ENCODE measurements around the gene TMEM183A.

DNA sequence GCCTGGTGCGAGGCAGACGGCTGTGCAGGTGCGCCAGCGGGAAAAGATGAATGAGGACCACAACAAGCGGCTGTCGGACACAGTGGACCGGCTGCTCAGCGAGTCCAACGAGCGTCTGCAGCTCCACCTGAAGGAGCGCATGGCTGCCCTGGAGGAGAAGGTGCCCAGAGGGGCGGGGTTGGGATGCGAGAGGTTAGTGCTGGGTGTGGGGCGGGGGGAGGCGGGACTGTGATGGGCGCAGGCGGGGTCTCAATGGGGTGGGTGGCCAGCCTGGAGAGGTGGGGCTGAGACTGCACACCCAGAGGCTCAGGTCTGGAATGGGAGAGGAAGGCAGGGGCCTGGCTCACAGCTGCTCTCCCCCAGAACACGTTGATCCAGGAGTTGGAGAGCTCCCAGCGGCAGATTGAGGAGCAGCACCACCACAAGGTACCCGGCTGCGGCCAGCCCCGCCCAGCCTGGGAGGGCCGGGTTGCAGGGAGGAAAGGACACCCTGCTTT lies 41.4 kb downstream of the TMEM183A start:
- TF ChIP-seq, protein P1, sequence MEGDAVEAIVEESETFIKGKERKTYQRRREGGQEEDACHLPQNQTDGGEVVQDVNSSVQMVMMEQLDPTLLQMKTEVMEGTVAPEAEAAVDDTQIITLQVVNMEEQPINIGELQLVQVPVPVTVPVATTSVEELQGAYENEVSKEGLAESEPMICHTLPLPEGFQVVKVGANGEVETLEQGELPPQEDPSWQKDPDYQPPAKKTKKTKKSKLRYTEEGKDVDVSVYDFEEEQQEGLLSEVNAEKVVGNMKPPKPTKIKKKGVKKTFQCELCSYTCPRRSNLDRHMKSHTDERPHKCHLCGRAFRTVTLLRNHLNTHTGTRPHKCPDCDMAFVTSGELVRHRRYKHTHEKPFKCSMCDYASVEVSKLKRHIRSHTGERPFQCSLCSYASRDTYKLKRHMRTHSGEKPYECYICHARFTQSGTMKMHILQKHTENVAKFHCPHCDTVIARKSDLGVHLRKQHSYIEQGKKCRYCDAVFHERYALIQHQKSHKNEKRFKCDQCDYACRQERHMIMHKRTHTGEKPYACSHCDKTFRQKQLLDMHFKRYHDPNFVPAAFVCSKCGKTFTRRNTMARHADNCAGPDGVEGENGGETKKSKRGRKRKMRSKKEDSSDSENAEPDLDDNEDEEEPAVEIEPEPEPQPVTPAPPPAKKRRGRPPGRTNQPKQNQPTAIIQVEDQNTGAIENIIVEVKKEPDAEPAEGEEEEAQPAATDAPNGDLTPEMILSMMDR (conservative IDR thresholded peaks at IDR 0.05; ENCODE audit: low read depth, low read length) = no peak
- TF ChIP-seq CHD1 (IDR thresholded peaks at IDR 0.05; ENCODE audit: low read depth, low read length) = no peak
- TF ChIP-seq POLR2A (IDR thresholded peaks at IDR 0.05; ENCODE audit: low read depth, low read length) = no peak
- TF ChIP-seq SMC3 (IDR thresholded peaks at IDR 0.05; ENCODE audit: low read depth, low read length) = no peak
- no peak for TF ChIP-seq NFE2L2 (IDR thresholded peaks at IDR 0.05; ENCODE audit: low read depth, low read length)
- no peak for TF ChIP-seq CEBPB (IDR thresholded peaks at IDR 0.05; ENCODE audit: low read depth, low read length)
- no peak for TF ChIP-seq RCOR1 (IDR thresholded peaks at IDR 0.05; ENCODE audit: insufficient replicate concordance, low read length)
- TF ChIP-seq, protein P2, sequence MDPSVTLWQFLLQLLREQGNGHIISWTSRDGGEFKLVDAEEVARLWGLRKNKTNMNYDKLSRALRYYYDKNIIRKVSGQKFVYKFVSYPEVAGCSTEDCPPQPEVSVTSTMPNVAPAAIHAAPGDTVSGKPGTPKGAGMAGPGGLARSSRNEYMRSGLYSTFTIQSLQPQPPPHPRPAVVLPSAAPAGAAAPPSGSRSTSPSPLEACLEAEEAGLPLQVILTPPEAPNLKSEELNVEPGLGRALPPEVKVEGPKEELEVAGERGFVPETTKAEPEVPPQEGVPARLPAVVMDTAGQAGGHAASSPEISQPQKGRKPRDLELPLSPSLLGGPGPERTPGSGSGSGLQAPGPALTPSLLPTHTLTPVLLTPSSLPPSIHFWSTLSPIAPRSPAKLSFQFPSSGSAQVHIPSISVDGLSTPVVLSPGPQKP (IDR thresholded peaks at IDR 0.05; ENCODE audit: borderline replicate concordance, low read depth, low read length) = no peak
